HG03460 (cell line): ENCODE measurements around the gene NKIRAS1.
A peak's percentile ranks its signal among the peaks of the same experiment; 100 is the strongest.
"Not testable (repeated sequence)": the region's sequence is repeated elsewhere in the genome, so short reads cannot be mapped to it uniquely, and the experiment has no call there.

Experiments
- ATAC-seq: cut with Tn5 transposase; IDR thresholded peaks from one replicate; pipeline ENCODE4 v1.9.1; 2021; ENCODE audit not compliant: unreplicated experiment

Gene NKIRAS1

GRCh38 chr3:23873941-23874340 is 42.8 kb downstream of the NKIRAS1 start:
- ATAC-seq: no peak

GRCh38 chr3:23872330-23872729 is 44.5 kb downstream of the NKIRAS1 start:
- no peak for ATAC-seq

GRCh38 chr3:23871361-23871760 is 45.4 kb downstream of the NKIRAS1 start:
- not testable (repeated sequence) for ATAC-seq

GRCh38 chr3:23870663-23871043 is 46.1 kb downstream of the NKIRAS1 start:
- not testable (repeated sequence) for ATAC-seq

DNA sequence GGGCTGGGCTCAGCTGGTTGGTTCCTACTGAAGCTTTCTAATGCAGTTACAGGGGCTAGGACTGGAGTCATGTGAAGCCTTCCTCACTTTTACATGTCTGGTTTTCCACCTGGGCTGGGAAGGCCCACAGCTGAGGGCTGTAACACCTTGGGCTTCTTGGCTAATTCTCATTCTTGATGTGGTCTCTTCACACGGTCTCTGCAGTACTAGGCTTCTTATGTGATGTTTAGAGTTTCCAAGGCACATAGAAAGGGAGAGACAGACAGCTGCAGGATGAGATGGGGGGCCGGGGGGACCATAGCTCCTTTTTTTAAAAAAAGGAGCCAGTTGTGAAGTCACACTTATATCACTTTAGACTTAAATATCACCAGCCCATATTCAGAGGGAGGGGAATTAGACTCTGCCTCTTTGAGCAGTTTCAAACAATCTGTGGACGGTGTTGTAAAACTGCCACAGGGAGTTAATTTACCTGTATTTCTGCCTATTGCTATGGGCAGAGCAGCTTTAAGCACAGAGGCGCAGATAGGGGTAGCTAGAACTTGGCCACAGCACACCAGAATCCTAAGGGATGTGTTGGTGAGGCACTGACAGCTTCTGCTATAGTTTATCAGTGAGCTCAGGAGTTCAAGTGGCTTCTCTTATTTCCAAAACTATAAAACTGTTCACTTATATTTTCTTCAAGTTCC is 46.7 kb downstream of the NKIRAS1 start:
- ATAC-seq: no peak

DNA sequence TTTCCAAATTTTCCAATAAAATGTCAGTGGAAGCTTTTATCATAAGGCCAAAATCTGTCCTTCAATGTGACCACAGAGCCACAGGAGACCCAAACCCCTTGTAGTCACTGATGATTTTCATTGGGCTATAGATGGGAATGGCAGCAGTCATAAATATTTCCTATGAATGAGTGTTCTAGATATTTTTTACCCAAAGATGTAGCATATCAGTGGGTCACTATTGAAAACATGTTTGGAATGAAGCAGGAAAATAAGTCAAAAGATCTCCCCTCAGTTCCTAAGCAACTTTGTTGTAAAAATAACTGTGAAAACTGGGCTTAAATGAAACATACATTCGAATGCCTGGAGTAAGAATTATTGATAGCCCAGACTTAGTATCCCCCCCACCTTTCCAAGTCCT is 49.0 kb downstream of the NKIRAS1 start:
- ATAC-seq: no peak

DNA sequence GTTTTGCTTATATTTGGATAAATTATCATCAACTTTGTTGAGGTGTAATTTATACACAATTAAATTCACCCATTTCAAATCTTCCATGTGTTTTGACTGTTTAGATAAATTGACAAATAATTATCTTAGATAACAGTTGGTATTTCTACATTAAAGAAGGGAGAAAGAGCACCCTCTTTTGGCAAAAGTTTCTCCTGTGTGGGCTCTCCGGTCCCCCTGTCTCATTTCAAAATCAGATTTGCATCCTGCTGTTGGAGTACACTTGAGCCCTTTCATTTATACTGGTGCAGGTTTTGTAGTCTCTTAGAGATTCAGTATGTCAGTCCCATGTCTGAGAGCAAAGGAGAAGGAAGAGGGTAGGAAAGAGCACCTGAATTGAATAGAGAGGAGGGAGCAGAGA is 49.4 kb downstream of the NKIRAS1 start:
- ATAC-seq: no peak

GRCh38 chr3:23865595-23866396 is 51.0 kb downstream of the NKIRAS1 start:
- peak; percentile 83 for ATAC-seq

DNA sequence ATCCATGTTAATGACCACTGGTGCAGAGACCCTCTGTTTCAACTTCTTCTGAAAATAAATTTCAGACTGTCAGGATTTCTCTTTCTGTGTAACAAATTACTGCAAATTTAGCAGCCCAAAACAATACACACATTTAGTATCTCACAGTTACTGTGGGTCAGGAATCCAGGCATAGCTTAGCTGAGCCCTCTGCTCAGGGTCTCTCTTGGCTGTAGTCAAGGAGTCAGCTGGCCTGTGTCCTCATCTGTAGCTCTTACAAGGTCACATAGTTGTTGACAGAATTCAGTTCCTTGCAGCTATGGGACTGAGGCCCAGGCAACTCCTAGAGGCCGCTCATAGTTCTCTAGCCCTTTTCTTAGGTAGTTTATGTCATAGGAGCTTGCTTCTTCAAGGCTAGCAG is 51.9 kb downstream of the NKIRAS1 start:
- ATAC-seq: no peak

- no peak for ATAC-seq
Observed at GRCh38 chr3:23863060-23863459, 53.7 kb downstream of the NKIRAS1 start.

DNA sequence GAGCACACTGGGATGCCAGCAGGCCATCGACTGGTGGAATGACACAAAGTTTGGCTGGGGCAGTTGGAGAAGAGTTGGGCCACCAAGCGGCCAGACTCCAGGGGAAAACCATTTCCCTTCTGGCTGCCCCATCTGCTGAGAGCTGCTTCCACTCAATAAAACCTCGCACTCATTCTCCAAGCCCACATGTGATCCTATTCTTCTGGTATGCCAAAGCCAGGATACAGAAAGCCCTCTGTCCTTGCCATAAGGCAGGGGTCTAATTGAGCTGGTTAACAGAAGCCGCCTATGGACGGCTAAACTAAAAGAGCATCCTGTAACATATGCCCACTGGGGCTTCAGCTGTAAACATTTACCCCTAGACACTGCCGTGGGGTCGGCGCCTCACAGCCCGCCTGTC is 55.1 kb downstream of the NKIRAS1 start:
- ATAC-seq: no peak

DNA sequence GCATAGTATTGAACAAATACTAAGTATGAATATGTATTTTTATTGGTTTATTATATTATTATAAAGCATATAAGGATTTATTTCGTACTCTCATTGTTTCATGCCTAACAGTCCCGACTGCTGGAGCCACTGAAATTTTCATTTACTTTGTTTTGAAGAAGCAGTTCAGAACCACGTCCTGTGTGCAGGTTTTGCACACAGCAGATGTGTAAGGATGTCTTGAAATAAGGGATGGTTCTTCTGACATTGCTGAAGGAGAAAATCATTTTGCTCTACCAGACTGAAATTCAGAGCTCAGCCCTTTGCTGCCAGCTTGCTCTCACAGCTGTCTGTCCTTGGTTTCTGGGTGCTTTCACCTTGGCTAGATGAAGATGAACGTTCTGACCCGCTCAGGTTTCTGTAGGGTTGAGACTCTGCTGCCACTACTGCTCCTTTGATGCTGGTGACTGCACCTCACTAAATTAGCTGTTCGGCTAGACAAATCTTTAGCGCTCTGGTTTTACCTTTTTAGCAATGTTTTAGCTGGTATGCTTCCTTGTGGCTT is 56.9 kb downstream of the NKIRAS1 start:
- no peak for ATAC-seq

GRCh38 chr3:23859012-23859743 is 57.6 kb downstream of the NKIRAS1 start:
- ATAC-seq: no peak

- ATAC-seq: no peak
Observed at GRCh38 chr3:23856286-23856685, 60.5 kb downstream of the NKIRAS1 start.

DNA sequence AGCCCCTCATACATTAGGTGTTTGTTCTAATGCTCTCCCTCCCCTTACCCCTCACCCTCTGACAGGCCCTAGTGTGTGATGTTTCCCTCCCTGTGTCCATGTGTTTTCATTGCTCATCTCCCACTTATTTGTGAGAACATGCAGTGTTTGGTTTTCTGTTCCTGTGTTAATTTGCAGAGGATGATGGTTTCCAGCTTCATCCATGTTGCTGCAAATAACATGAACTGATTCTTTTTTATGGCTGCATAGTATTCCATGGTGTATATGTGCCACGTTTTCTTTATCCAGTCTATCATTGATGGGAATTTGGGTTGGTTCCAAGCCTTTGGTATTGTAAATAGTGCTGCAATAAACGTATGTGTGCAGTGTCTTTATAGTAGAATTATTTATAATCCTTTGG is 67.3 kb downstream of the NKIRAS1 start:
- not testable (repeated sequence) for ATAC-seq

DNA sequence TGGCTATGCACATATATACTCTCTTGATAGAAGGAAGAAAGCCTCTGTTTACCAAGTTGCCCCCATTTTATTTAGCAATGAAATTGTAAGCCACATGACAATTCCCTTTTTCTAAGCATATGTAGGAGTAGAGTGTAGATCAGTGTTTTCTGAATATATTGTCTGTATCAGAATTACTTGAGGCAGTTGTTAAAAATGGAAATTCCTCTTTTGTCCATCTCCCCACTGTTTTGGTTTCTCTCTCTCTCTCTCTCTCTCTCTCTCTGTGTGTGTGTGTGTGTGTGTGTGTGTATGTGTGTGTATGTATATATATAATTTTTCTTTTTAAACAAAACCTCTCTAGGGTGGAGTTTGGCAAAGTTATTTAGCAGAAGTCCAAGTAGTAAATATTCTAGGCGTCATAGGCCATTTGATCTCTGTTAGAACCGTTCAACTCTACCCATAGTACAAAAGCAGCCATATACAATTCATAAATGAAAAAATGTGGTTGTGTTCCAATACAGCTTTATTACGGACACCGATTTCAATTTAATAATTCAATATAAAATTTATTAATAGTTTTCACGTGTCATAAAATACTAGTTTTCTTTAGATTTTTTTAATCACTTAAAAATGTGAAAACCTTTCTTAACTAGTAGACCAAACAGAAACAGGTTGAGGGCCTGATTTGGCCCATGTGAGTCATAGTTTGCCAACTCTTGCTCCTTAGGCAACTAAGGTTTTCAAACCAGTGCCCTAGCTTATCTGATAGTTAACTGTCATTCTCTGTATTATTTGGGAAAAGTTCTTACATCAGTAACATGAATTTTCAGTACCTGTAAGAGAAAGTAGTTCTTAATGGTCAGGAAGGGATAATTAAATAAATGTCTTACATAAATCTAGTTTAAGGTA is 71.2 kb downstream of the NKIRAS1 start:
- no peak for ATAC-seq

- no peak for ATAC-seq
Observed at GRCh38 chr3:23843869-23844268, 72.9 kb downstream of the NKIRAS1 start.
